ENCODE measurements around the gene FKBP8. TPM values are rescaled to one million over a fixed set of nuclear protein-coding genes. Genes with fewer than 3 reads are reported as not detected.

The FKBP8 gene
- total and polyA plus RNA-seq, 2 of the 4 experiments (the other 2 are of a cell fraction): 153 to 289 TPM

DNA sequence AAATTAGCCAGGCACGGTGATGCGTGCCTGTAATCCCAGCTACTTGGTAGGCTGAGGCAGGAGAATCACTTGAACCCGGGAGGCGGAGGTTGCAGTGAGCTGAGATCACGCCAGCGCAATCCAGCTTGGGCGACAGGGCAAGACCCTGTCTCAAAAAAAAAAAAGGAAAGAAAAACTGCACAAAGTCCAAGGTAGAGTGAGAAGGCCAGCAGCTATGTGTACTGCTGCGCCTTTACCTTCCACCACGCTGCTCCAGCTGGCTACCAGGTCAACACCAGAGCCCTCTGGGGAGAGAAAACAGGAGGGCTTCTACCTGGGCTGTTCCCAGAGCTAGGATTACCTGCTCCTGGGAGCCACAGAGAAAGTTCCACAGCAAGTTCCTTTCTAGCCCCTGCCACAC, 24.7 kb downstream of the FKBP8 start (continued):
- TF ChIP-seq CHD1 (IDR thresholded peaks at IDR 0.05; ENCODE audit: low read depth, low read length): no peak
- no peak for TF ChIP-seq MXI1 (IDR thresholded peaks at IDR 0.05; ENCODE audit: borderline replicate concordance, low read depth, low read length)

DNA sequence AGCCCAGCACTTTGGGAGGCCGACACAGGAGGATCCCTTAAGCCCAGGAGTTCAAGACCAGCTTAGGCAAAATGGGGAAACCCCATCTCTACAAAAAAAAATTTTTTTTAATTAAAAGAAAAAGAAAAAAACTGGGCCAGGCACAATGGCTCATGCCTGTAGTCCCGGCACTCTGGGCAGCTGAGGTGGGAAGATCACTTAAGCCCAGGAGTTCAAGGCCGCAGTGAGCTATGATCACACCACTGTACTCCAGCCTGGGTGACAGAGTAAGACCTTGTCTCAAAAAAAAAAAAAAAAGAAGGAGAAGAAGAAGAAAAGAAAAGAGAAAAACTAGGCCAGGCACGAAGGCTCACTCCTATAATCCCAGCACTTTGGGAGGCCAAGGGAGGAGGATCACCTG, 25.8 kb downstream of the FKBP8 start:
- no TSS peak for BruUV-seq (replicated peaks)
- no peak overlapping the region for H4K91ac ChIP-seq (ENCODE audit: insufficient read depth, low read depth, low read length)
- no peak overlapping the region for H3K18ac ChIP-seq (ENCODE audit: low read depth, low read length)
- H3K79me1 ChIP-seq (ENCODE audit: low read depth in 1 of 2, low read length in 2 of 2): peaks cover 7 to 75% of the 10 kb centered on the region in 2 experiments; a peak in 3 of 4 replicates
- WGBS, 2 experiments (ENCODE audit: extremely low coverage in 2 of 2, insufficient read length in 1 of 2): no CpG with 5 or more reads among the region's 4 CpGs
- H3K9ac ChIP-seq (ENCODE audit: low read depth, low read length): no peak overlapping the region
- no peak overlapping the region for H2BK5ac ChIP-seq (ENCODE audit: low read depth, low read length, poor library complexity, severe bottlenecking)
- H2BK120ac ChIP-seq (ENCODE audit: low read depth, low read length): no peak overlapping the region
- POLR2A ChIA-PET (ENCODE audit: unreplicated experiment): no interaction called here
- CTCF ChIA-PET: interaction anchor here (0.6 kb wide), 1 partner anchor 278 kb away, joined by 3 read pairs; no protein-coding TSS in a partner anchor
- TF ChIP-seq NFE2L2 (IDR thresholded peaks at IDR 0.05; ENCODE audit: low read depth, low read length): no peak
- no peaks in the 10 kb centered on the region for H3K27me3 ChIP-seq (ENCODE audit: control insufficient read depth, insufficient read depth, low read length)
- no peak overlapping the region for H3K27ac ChIP-seq (ENCODE audit: insufficient read depth, low read length)
- no peak overlapping the region for H2BK15ac ChIP-seq (ENCODE audit: low read depth, low read length)
- H3K4ac ChIP-seq (ENCODE audit: low read depth, low read length): no peak overlapping the region
- no peak overlapping the region for H3K4me2 ChIP-seq (ENCODE audit: low read depth, low read length)
- no peak overlapping the region for H4K5ac ChIP-seq (ENCODE audit: low read depth, low read length)
- no peak for ATAC-seq (ENCODE audit: low read depth)
- H3K56ac ChIP-seq (ENCODE audit: extremely low read depth, insufficient read depth, low read length): no peak overlapping the region
- in situ Hi-C loops (cut with MboI; ENCODE audit: low sequenced_read_pairs) (no loop called here), dilution Hi-C loops (cut with HindIII; ENCODE audit: low sequenced_read_pairs, unreplicated experiment) (no loop called here), intact Hi-C loops (cut with micrococcal nuclease) (no loop called here)
- no peak overlapping the region for H2AFZ ChIP-seq (replicated peaks; ENCODE audit: low read length, poor library complexity)
- H2AK9ac ChIP-seq (replicated peaks; ENCODE audit: low read depth, low read length, poor library complexity): no peak overlapping the region
- peaks cover 19% of the 10 kb centered on the region for H3K4me1 ChIP-seq (ENCODE audit: control insufficient read depth, insufficient read depth, low read length)
- H3K4me3 ChIP-seq (ENCODE audit: insufficient read depth, low read depth, low read length): no peak overlapping the region
- H2BK20ac ChIP-seq (ENCODE audit: low read depth, low read length): no peak overlapping the region
- H3K14ac ChIP-seq (replicated peaks; ENCODE audit: low read depth, low read length): no peak overlapping the region
- H3K9me3 ChIP-seq (ENCODE audit: control insufficient read depth, insufficient read depth, low read length): no peaks in the 10 kb centered on the region
- H3K36me3 ChIP-seq (ENCODE audit: control insufficient read depth, insufficient read depth, low read length): no peaks in the 10 kb centered on the region
- DNase-seq: no peak
- no peak overlapping the region for H4K8ac ChIP-seq (ENCODE audit: low read depth in 2 of 2, low read length in 2 of 2)
- H3K9me1 ChIP-seq (ENCODE audit: insufficient read depth, low read length): peaks cover 41% of the 10 kb centered on the region
- H4K20me1 ChIP-seq (ENCODE audit: insufficient read depth, low read length): peaks cover 80% of the 10 kb centered on the region
- no peak overlapping the region for H3K23ac ChIP-seq (ENCODE audit: low read depth, low read length)
- no peak overlapping the region for H2AK5ac ChIP-seq (ENCODE audit: low read depth, low read length)

Data from IMR-90 (cell line).